ENCODE data around the gene APIP.
A peak's percentile ranks its signal among the peaks of the same experiment; 100 is the strongest.

The APIP gene, protein sequence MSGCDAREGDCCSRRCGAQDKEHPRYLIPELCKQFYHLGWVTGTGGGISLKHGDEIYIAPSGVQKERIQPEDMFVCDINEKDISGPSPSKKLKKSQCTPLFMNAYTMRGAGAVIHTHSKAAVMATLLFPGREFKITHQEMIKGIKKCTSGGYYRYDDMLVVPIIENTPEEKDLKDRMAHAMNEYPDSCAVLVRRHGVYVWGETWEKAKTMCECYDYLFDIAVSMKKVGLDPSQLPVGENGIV

DNA sequence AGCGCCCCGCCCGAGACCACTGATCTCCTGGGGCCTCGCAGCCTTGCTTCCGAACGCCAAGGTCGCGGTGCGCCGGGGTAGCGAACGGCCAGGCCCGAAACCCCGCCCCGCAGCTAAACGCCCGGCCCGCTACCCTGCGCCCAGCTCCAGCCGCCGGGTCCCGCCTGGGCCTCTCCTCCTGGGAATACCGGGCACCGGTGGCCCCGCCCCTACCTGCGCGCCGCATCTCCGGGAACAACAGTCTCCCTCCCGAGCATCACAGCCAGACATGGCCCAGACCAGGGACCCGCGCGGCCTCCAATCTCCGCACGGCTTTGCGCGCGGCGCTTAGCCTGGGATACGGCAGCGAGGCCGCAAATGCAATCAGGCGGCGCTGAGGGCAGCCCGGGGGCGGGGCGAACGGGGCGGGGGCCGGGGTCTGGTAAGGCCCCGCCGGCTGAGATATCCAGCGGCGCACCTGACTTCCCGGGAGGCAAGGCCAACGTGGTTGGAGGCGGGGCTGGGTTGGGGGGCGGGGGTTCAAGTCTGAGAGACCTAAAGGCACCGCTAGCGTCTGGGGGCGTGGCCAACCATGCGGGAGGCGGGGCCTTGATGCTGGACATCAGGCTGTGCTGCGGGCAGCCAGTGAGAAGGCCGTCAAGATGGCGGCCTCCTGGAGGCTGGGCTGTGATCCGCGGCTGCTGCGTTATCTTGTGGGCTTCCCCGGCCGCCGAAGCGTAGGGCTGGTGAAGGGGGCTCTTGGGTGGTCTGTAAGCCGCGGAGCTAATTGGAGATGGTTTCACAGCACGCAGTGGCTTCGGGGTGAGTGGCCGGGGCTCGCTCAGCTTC is at the start of gene APIP, which contains the start of gene PDHX:
Gene APIP (minus strand): TSS at position 365 of the 828 bp plus-strand sequence. CDS start 95 bp downstream, at position 270.
Gene PDHX (plus strand): TSS at position 604 of the 828 bp plus-strand sequence. CDS start 38 bp downstream, at position 642.
- peak; percentile 99 for DNase-seq (ENCODE audit: low read depth)
- Histone ChIP-seq H3K36me3 (ENCODE audit: control insufficient read depth, insufficient read depth, low read length, severe bottlenecking) (peaks cover 15% of the 10 kb centered on the region), H3K27me3 (replicated peaks; ENCODE audit: control insufficient read depth, insufficient read depth, low read length) (no peaks in the 10 kb centered on the region), H3K9me3 (ENCODE audit: control insufficient read depth, low read length) (no peaks in the 10 kb centered on the region), H3K4me1 (ENCODE audit: control insufficient read depth, insufficient read depth, low read length) (peaks cover 38% of the 10 kb centered on the region), H3K9ac (ENCODE audit: low read length) (peak within 1 kb of the TSS; percentile 96), H3K4me3 (ENCODE audit: low read length) (peak within 1 kb of the TSS; percentile 92)

DNA sequence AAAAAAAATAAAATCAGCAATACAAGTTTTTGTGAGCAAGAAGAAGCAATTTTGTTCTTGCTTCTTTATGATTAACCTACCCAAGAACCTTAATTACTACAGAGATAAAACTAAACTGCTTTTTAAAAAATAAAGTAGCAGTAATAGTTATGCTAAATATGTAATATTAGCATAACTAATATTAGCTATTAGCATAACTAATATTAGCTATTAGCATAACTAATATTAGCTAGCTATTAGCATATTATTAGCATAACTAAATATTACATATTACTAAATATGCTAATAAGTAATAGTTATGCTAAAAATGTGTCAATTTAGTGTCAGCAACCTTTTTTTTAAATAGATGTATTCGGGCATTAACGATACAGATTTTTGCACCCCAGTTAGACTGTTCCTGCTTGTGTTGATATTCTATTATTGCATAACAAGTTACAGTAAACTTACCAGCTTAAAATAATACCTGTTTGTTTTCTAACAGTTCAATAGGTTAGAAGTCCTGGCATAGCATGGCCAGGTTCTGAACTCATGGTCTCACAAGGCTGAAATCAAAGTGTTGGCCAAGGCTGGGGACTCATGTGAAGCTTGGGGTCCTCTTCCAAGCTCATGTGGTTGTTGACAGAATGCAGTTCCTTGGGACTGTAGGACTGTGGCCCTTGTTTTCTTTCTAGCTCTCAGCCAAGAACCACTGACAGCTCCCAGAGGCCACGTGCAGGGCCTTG is 48.6 kb upstream of the APIP start:
- Histone ChIP-seq H3K9ac (ENCODE audit: low read length) (no peak overlapping the region), H3K9me3 (ENCODE audit: control insufficient read depth, low read length) (no peaks in the 10 kb centered on the region), H3K27me3 (replicated peaks; ENCODE audit: control insufficient read depth, insufficient read depth, low read length) (no peaks in the 10 kb centered on the region), H3K36me3 (ENCODE audit: control insufficient read depth, insufficient read depth, low read length, severe bottlenecking) (peaks cover 30% of the 10 kb centered on the region), H3K4me1 (ENCODE audit: control insufficient read depth, insufficient read depth, low read length) (peaks cover 12% of the 10 kb centered on the region), H3K4me3 (ENCODE audit: low read length) (no peak overlapping the region)
- DNase-seq (ENCODE audit: low read depth): no peak

DNA sequence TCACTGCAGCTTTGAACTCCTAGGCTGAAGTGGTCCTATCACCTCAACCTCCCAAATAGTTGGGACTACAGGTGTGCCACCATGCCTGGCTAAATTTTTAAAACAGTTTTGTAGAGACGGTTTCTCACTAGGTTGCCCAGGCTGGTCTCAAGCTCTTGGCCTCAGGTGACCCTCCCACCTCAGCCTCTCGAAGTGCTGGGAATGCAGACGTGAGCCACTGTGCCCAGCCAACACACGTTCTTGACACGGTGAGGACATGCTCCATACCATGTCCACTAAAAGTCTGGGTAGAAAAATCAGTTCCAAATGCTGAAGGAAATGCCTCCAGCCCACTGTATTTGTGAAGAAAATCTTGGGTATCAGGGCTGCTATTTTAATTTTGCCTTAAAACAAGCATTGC is 47.2 kb upstream of the APIP start:
- Histone ChIP-seq H3K9ac (ENCODE audit: low read length) (no peak overlapping the region), H3K36me3 (ENCODE audit: control insufficient read depth, insufficient read depth, low read length, severe bottlenecking) (peaks cover 30% of the 10 kb centered on the region), H3K9me3 (ENCODE audit: control insufficient read depth, low read length) (no peaks in the 10 kb centered on the region), H3K4me3 (ENCODE audit: low read length) (no peak overlapping the region), H3K4me1 (ENCODE audit: control insufficient read depth, insufficient read depth, low read length) (peaks cover 14% of the 10 kb centered on the region), H3K27me3 (replicated peaks; ENCODE audit: control insufficient read depth, insufficient read depth, low read length) (no peaks in the 10 kb centered on the region)
- DNase-seq (ENCODE audit: low read depth): no peak

DNA sequence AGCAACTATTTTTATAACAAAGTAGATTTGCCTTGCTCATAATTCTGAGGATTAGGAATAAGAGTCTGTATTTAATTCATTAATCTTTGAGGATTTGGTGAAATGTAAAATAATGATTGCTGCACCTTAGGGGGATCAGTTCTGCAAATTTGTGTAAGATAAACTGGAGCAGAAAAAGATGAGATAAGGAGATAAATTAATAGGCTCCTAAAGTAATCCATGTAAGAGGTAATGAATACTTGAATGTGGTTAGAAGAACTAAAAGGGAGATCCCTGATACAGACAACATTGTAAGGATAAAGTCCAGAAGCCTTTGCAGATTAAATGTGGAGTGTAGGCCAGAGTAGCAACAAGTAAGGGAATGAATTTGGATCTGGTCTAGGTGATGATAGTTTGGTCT is 45.9 kb upstream of the APIP start:
- H3K27me3 ChIP-seq (replicated peaks; ENCODE audit: control insufficient read depth, insufficient read depth, low read length): no peaks in the 10 kb centered on the region
- H3K4me3 ChIP-seq (ENCODE audit: low read length): no peak overlapping the region
- H3K9me3 ChIP-seq (ENCODE audit: control insufficient read depth, low read length): no peaks in the 10 kb centered on the region
- H3K36me3 ChIP-seq (ENCODE audit: control insufficient read depth, insufficient read depth, low read length, severe bottlenecking): peaks cover 27% of the 10 kb centered on the region
- no peak for DNase-seq (ENCODE audit: low read depth)
- H3K4me1 ChIP-seq (ENCODE audit: control insufficient read depth, insufficient read depth, low read length): peaks cover 14% of the 10 kb centered on the region
- no peak overlapping the region for H3K9ac ChIP-seq (ENCODE audit: low read length)

DNA sequence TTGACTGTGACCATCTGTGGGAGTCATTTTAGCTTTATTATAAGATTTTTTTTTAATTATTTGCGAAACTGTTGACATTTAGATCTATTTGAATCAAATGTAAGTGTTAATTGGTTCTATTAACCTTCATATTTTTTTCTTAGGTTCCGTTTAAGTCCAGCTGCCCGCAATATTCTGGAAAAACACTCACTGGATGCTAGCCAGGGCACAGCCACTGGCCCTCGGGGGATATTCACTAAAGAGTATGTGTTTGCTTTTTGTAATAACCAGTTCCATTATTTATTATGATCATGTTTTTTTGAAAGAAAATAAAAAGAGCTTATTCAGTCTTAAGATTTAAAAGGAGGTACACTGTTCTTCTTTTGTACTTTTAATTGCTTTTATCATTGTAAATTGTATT is 44.1 kb upstream of the APIP start:
- peaks cover 14% of the 10 kb centered on the region for H3K4me1 ChIP-seq (ENCODE audit: control insufficient read depth, insufficient read depth, low read length)
- H3K9me3 ChIP-seq (ENCODE audit: control insufficient read depth, low read length): no peaks in the 10 kb centered on the region
- no peaks in the 10 kb centered on the region for H3K27me3 ChIP-seq (replicated peaks; ENCODE audit: control insufficient read depth, insufficient read depth, low read length)
- peak; percentile 37 for DNase-seq (ENCODE audit: low read depth)
- H3K9ac ChIP-seq (ENCODE audit: low read length): no peak overlapping the region
- no peak overlapping the region for H3K4me3 ChIP-seq (ENCODE audit: low read length)
- peaks cover 21% of the 10 kb centered on the region for H3K36me3 ChIP-seq (ENCODE audit: control insufficient read depth, insufficient read depth, low read length, severe bottlenecking)

DNA sequence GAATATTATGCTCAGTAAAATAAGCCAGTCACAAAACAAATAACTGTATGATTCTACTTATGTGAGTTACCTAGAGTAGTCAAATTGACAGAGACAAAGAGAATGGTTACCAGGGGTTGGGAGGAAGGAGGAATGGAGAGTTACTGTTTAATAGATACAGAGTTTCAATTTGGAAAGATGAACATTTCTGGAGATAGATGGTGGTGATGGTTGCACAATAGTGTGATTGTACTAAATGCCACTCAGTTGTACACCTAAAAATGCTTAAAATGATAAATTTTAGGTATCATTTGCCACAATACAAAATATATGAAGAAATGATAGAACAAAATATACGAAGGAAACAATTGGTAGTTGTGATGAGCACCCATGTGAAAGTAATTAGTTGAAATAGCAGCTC is 43.6 kb upstream of the APIP start:
- Histone ChIP-seq H3K9me3 (ENCODE audit: control insufficient read depth, low read length) (no peaks in the 10 kb centered on the region), H3K4me1 (ENCODE audit: control insufficient read depth, insufficient read depth, low read length) (peaks cover 14% of the 10 kb centered on the region), H3K9ac (ENCODE audit: low read length) (no peak overlapping the region), H3K27me3 (replicated peaks; ENCODE audit: control insufficient read depth, insufficient read depth, low read length) (no peaks in the 10 kb centered on the region), H3K4me3 (ENCODE audit: low read length) (no peak overlapping the region), H3K36me3 (ENCODE audit: control insufficient read depth, insufficient read depth, low read length, severe bottlenecking) (peaks cover 22% of the 10 kb centered on the region)
- no peak for DNase-seq (ENCODE audit: low read depth)

DNA sequence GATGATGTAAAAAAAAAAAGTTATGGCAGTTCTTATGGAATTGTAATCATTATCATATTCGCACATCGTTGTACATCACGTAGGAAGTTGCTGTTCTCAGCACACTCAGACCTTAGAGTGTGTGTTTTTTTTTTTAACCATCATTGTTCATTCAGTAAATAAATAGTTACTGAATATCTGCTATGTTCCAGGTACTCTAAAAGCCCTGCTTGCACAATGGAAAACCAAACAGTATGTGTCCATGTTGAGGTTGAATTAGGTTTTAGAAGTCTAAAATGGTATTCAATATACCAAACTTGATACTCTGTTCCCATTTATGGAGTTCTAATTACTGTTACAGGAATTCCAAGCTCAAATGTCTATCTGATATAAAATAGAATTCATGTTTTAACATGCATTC is 41.4 kb upstream of the APIP start:
- H3K9ac ChIP-seq (ENCODE audit: low read length): no peak overlapping the region
- H3K27me3 ChIP-seq (replicated peaks; ENCODE audit: control insufficient read depth, insufficient read depth, low read length): no peaks in the 10 kb centered on the region
- no peak for DNase-seq (ENCODE audit: low read depth)
- H3K4me1 ChIP-seq (ENCODE audit: control insufficient read depth, insufficient read depth, low read length): peaks cover 14% of the 10 kb centered on the region
- no peak overlapping the region for H3K4me3 ChIP-seq (ENCODE audit: low read length)
- no peaks in the 10 kb centered on the region for H3K9me3 ChIP-seq (ENCODE audit: control insufficient read depth, low read length)
- H3K36me3 ChIP-seq (ENCODE audit: control insufficient read depth, insufficient read depth, low read length, severe bottlenecking): peaks cover 31% of the 10 kb centered on the region

DNA sequence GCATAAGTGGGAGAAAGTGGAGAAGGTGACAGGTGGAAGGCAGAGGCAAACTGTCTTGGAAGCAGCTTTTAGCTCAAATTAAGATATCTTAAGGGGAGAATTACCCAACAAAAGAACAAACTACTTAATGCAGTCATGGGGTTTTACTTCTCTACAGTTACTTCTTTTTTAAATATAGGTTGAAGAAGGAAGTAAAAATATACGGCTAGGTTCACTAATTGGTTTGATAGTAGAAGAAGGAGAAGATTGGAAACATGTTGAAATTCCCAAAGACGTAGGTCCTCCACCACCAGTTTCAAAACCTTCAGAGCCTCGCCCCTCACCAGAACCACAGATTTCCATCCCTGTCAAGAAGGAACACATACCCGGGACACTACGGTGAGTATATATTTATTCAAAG is 41.0 kb upstream of the APIP start:
- no peak overlapping the region for H3K4me3 ChIP-seq (ENCODE audit: low read length)
- no peaks in the 10 kb centered on the region for H3K9me3 ChIP-seq (ENCODE audit: control insufficient read depth, low read length)
- H3K4me1 ChIP-seq (ENCODE audit: control insufficient read depth, insufficient read depth, low read length): peaks cover 14% of the 10 kb centered on the region
- no peak for DNase-seq (ENCODE audit: low read depth)
- peaks cover 29% of the 10 kb centered on the region for H3K36me3 ChIP-seq (ENCODE audit: control insufficient read depth, insufficient read depth, low read length, severe bottlenecking)
- no peaks in the 10 kb centered on the region for H3K27me3 ChIP-seq (replicated peaks; ENCODE audit: control insufficient read depth, insufficient read depth, low read length)
- no peak overlapping the region for H3K9ac ChIP-seq (ENCODE audit: low read length)

DNA sequence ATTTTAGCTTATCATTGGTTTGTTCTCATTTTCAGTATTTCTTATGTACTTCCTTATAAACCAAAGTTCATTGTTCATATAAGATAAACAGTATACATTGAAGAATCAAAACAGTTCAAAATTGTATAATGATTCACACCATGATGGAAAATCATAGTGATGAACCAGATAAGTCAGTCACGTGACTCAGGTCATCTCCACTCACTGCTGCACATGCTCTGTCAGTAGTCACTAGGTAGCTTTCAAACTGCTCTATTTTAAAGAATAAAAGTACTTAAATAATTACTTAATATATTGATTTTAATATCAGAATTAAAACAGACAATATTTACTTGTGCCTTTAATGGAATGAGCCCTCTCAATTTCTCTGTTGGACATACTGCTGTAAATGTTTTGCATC is 37.8 kb upstream of the APIP start:
- Histone ChIP-seq H3K9ac (ENCODE audit: low read length) (no peak overlapping the region), H3K36me3 (ENCODE audit: control insufficient read depth, insufficient read depth, low read length, severe bottlenecking) (peaks cover 23% of the 10 kb centered on the region), H3K9me3 (ENCODE audit: control insufficient read depth, low read length) (no peaks in the 10 kb centered on the region), H3K4me1 (ENCODE audit: control insufficient read depth, insufficient read depth, low read length) (peaks cover 2% of the 10 kb centered on the region), H3K4me3 (ENCODE audit: low read length) (no peak overlapping the region), H3K27me3 (replicated peaks; ENCODE audit: control insufficient read depth, insufficient read depth, low read length) (no peaks in the 10 kb centered on the region)
- no peak for DNase-seq (ENCODE audit: low read depth)

DNA sequence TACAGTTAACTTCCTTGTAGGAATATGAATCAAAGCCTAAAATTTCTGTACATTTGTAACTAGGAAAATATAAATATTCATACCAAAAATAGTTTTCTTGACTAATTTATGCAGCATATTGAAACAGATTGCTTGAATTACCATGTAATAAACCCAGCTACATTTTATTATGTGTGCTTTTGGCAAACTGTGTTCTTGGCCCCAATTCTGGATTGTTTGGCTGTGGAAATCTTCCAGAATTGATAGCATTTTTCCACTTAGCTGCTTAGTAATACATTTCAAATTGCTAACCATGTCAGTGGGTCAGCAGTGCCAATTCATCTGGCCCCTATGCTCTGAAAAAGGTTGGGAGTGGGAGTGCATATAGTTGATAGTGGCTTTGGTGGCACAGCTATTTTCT is 32.5 kb upstream of the APIP start:
- Histone ChIP-seq H3K36me3 (ENCODE audit: control insufficient read depth, insufficient read depth, low read length, severe bottlenecking) (peaks cover 10% of the 10 kb centered on the region), H3K9me3 (ENCODE audit: control insufficient read depth, low read length) (peaks cover 10% of the 10 kb centered on the region), H3K4me1 (ENCODE audit: control insufficient read depth, insufficient read depth, low read length) (peaks cover 20% of the 10 kb centered on the region), H3K9ac (ENCODE audit: low read length) (no peak overlapping the region), H3K4me3 (ENCODE audit: low read length) (peak overlapping the region; percentile 12), H3K27me3 (replicated peaks; ENCODE audit: control insufficient read depth, insufficient read depth, low read length) (no peaks in the 10 kb centered on the region)
- DNase-seq (ENCODE audit: low read depth): peak; percentile 62

DNA sequence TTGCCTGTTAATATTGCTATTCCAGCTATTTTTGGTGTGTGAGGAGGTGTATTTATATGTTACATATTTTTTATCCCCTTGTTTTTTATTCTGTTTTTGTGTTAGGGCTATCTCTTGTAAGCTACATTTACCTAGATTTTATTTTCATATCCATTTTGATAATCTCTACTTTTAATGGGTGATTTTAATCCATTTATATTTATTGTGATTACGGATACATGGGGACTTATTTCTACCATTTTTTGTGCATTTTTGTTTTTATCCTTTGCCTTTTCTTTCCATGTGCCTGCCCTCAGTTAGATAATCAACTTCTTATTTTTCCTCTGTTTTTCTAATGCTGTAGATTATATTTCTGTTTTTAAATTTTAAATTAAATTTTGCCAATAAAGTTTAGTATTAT is 28.5 kb upstream of the APIP start:
- peaks cover 24% of the 10 kb centered on the region for H3K4me1 ChIP-seq (ENCODE audit: control insufficient read depth, insufficient read depth, low read length)
- peaks cover 10% of the 10 kb centered on the region for H3K9me3 ChIP-seq (ENCODE audit: control insufficient read depth, low read length)
- H3K9ac ChIP-seq (ENCODE audit: low read length): no peak overlapping the region
- DNase-seq (ENCODE audit: low read depth): no peak
- no peak overlapping the region for H3K4me3 ChIP-seq (ENCODE audit: low read length)
- peaks cover 30% of the 10 kb centered on the region for H3K36me3 ChIP-seq (ENCODE audit: control insufficient read depth, insufficient read depth, low read length, severe bottlenecking)
- H3K27me3 ChIP-seq (replicated peaks; ENCODE audit: control insufficient read depth, insufficient read depth, low read length): no peaks in the 10 kb centered on the region
